Stimulated activated naive CD4-positive, alpha-beta T cell (primary cell): ENCODE results near the gene TFPI.
A peak's percentile ranks its signal among the peaks of the same experiment; 100 is the strongest.

ENCODE experiments used
- DNase-seq, 6 experiments: peaks; one replicate each; lab custom pipeline; 2025; lab: John Stamatoyannopoulos, UW

The TFPI gene

GRCh38 chr2:187503700-187504099, 50.5 kb downstream of the TFPI start:
- no peak for DNase-seq

- DNase-seq = no peak
Observed at GRCh38 chr2:187502467-187502866, 51.8 kb downstream of the TFPI start.

- no peak for DNase-seq
Observed at GRCh38 chr2:187500585-187501359, 53.5 kb downstream of the TFPI start.

GRCh38 chr2:187499941-187500532, 54.2 kb downstream of the TFPI start:
- peak in 4 of 6 experiments; percentile 0 to 16 (median 12) for DNase-seq

GRCh38 chr2:187497858-187498463, 56.3 kb downstream of the TFPI start:
- peak in 1 of 6 experiments; percentile 1 for DNase-seq

GRCh38 chr2:187497140-187497539, 57.1 kb downstream of the TFPI start:
- no peak for DNase-seq

- no peak for DNase-seq
Observed at GRCh38 chr2:187495324-187495723, 58.9 kb downstream of the TFPI start.

- no peak for DNase-seq
Observed at GRCh38 chr2:187493877-187494568, 60.2 kb downstream of the TFPI start.

GRCh38 chr2:187493180-187493579, 61.1 kb downstream of the TFPI start:
- no peak for DNase-seq

GRCh38 chr2:187486241-187486640, 68.0 kb downstream of the TFPI start:
- no peak for DNase-seq

GRCh38 chr2:187485523-187485922, 68.7 kb downstream of the TFPI start:
- no peak for DNase-seq

GRCh38 chr2:187483537-187483936, 70.7 kb downstream of the TFPI start:
- no peak for DNase-seq

- DNase-seq = no peak
Observed at GRCh38 chr2:187482796-187483195, 71.4 kb downstream of the TFPI start.

GRCh38 chr2:187481543-187481942, 72.7 kb downstream of the TFPI start:
- DNase-seq = no peak

- no peak for DNase-seq
Observed at GRCh38 chr2:187478719-187479118, 75.5 kb downstream of the TFPI start.

GRCh38 chr2:187477051-187477450, 77.2 kb downstream of the TFPI start:
- no peak for DNase-seq

- no peak for DNase-seq
Observed at GRCh38 chr2:187475499-187476248, 78.6 kb downstream of the TFPI start.

GRCh38 chr2:187470698-187471097, 83.5 kb downstream of the TFPI start:
- DNase-seq = no peak

GRCh38 chr2:187469538-187469937, 84.7 kb downstream of the TFPI start:
- no peak for DNase-seq

GRCh38 chr2:187468262-187468661, 86.0 kb downstream of the TFPI start:
- no peak for DNase-seq

GRCh38 chr2:187466129-187466792, 88.0 kb downstream of the TFPI start:
- no peak for DNase-seq
